ENCODE data around the gene MPHOSPH8.
"Not testable (repeated sequence)": the region's sequence is repeated elsewhere in the genome, so short reads cannot be mapped to it uniquely, and the experiment has no call there.

The MPHOSPH8 gene

DNA sequence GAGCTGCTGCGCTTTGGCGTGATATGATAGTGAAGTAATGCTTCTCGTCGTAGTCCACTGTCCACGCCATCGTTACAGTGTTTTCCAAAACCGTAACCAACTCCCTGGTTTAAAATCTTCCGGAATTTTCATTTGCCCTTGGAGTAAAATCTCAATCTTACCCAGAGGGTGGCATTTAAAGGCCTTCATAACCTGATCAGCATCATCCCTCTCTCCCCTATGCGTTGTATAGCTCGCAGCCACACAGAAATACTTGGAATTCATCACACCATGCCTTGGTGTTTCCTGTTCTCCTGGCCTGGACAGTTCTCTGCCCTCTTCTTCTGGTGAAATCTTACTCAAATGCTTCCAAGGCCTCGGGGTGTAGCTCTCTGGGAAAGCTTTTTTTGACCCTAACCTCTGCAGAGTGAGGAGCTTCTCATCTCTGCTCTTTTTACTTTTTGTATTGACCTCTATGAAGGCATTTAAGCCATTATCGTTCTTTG, 839 bp downstream of the MPHOSPH8 start:
- DNase-seq, result peak; percentile 54

DNA sequence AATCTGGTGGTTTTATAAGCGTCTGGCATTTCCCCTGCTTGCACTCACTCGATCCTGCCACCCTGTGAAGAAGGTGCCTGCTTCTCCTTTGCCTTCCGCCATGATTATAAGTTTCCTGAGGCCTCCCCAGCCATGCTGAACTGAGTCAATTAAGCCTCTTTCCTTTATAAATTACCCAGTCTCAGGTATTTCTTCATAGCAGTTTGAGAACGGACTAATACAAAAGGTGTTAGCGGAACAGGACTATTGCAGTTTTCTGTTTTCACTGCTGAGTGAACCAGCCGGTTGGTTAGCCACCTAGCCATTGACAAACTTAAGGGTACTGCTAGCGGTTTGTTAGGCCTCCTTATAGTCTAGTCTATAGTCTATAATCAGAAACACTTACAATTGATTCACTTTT, 2.5 kb downstream of the MPHOSPH8 start:
- DNase-seq, result not testable (repeated sequence)

DNA sequence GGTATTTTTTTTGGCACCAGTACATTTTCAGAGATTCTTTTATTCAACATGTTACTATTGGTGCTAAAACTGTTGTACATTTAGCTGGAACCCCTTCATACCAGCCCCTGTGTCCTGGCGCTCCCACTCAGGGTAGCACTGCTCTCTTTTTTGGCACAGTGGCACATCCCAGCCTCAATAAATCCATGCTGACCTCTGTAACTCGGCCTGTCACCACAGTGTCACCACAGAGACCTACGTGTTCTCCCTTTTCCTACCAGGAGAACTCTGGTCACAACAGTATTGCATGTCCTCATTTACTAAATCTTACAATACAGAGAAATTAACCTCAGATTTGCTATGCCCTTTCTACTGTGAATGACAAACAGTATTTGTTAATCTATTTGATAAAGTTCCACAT, 10.2 kb downstream of the MPHOSPH8 start:
- DNase-seq, result no peak

DNA sequence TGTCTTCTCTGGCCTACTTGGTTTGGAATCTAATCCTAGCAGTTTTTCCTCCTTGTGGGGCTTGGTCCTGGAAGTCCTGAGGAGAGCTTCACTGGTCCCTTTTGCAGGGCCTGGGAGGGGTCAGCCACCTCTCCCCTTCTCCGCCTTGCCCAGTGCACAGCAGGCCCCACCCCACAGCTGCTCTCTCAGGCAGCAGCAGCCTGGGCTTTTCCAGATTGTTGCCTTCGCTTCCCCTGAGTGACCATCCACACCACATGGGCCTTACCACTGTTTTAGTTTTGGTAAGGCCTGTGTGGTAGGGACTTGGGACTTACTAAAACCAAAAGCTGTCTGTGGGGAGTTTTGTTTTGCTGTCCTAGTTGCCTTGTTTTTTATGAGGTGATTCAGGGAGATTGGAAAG, 11.5 kb downstream of the MPHOSPH8 start:
- no peak for DNase-seq

DNA sequence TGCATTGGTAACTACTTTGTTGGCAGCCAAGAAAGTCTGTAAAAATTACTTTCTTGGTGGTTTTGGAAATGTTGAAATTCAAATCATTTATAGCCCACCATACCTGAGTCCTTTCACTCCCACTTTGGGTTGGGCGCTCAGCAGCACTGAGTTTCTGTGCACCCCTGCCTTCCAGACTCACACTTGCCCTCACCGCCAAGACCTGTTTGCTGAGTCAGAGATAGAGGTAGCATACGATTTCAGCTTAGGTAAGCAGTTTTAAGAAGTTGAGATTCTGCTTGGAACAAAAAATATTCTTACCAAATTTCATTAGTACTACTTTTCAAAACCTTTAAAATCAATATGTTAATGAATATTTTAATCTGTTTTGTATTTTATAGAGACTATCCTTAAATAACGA, 12.6 kb downstream of the MPHOSPH8 start:
- no peak for DNase-seq

DNA sequence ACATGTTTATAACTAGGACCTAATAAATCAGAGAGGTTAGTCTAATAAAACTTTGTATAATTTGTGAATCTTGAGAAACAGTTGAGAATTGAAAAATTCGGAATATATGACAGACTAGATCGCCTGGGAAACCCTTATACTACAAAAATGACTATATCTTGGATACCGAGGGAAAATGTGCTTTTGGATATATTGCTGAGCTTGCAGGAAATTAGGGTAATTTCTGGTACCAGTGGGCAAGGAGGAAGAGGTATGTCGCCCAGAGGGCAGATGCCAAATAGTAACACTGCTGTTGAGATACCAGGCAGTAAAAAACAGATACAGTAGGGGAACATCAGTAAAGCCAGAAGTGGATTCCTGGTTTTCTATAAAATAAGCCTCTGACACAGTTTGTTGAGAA, 17.3 kb downstream of the MPHOSPH8 start:
- no peak for DNase-seq

DNA sequence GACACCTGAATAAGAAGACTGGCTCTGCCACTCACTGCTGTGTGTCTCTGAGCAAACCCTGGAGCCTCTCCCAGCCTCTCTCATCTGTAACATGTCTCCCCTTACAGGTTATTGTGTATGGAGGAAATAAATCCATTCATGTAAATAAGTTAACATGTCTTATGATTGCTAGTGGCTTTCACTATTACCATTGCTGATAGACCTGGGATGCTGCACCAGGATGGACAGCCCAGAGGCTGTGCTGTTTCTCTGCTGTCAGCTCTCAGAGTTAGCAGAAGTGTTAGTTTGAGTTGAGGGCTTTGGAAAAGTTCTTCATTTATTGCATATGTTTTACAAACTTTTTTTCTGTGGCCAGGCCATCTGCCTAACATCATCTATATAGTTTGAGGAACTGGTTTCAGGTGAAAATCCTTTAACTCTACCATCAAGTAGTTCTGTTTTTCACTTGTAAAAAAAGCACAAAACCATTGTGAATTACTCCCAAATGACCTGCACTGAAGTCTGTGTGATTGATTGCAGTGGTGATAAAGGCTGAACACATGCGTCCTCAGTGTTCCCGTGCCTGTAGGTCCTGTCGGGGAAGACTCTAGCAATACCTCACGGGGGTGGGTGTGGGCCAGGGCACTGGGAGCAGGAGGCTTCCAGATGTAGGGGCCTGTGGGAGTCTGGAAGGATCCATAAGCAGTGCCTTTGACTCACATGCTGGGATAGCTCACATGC, 24.6 kb downstream of the MPHOSPH8 start:
- DNase-seq, result no peak

DNA sequence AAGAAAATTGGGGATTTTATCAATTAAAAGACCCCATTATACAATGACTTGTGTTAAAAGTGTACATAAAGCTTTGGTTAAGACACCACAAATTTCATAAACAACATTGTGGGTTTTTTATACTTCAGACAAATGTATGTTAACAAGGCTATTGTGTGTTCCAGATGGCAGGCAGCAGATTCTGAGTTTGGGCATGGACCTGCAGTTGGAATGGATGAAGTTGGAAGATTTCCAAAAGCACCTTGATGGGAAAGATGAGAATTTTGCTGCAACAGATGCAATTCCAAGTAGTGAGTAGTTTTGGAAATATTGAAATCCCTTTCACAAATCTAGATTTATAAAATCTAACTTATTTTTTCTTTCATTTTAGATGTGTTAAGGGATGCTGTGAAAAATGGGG, 25.4 kb downstream of the MPHOSPH8 start:
- DNase-seq, result no peak

DNA sequence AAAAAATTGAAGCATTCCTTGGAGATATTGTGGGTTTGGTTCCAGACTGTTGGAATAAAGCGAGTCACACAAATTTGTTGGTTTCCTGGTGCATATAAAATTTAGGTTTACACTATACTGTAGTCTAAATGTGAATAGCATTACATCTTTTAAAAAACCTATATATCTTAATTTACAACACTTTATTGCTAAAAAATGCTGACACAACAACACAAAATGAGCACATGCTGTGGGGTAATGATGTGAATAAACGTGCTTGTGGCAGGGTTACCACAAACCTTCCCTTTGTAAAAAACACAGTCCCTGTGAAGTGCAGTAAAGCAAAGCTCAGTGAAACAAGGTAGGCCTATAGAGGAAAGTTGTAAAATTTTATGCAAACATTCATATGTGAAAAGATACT, 27.7 kb downstream of the MPHOSPH8 start:
- DNase-seq, result no peak

DNA sequence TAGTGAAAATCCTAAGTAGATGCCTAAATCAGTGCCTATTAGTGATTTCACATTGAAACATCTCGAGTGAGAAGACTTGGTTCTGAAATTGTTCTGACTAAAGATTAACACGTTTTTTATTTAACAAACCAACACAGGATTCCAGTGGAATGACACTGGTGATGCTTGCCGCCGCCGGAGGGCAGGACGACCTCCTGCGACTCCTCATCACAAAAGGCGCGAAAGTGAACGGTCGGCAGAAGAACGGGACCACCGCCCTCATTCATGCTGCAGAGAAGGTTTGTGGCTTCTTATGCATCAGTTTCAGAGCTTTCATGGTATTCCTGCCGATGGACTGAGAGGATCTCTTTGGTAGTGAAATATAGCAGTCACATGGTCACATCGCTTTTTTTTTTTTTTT, 28.1 kb downstream of the MPHOSPH8 start:
- no peak for DNase-seq

DNA sequence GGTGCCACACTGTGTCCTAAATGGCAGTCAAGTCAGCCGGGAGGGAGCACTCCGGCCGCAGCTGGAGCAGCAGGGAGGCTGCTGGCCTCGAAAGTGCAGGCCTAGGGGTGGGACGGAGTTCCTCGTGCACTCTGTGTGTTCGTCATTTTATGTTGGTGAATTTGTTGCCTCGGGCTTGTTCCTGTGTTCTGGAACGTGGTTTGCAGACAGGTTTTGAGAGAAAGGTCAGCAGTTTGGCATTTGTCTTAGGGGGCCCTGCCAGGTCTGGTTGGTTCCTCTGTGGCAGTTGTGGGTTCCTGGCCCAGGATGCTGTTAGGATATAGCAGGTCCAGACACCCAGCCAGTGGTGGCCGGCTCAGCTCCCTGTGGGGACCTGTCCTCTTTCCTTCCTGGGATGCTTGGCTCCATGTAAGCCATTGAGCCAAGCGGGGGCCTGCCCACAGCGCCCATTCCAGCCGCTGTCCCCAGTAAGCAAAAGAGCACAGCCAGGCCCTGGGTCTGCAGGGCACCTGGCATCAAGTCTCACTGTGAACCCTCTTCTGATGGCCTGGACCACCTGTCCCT, 30.0 kb downstream of the MPHOSPH8 start:
- no peak for DNase-seq

DNA sequence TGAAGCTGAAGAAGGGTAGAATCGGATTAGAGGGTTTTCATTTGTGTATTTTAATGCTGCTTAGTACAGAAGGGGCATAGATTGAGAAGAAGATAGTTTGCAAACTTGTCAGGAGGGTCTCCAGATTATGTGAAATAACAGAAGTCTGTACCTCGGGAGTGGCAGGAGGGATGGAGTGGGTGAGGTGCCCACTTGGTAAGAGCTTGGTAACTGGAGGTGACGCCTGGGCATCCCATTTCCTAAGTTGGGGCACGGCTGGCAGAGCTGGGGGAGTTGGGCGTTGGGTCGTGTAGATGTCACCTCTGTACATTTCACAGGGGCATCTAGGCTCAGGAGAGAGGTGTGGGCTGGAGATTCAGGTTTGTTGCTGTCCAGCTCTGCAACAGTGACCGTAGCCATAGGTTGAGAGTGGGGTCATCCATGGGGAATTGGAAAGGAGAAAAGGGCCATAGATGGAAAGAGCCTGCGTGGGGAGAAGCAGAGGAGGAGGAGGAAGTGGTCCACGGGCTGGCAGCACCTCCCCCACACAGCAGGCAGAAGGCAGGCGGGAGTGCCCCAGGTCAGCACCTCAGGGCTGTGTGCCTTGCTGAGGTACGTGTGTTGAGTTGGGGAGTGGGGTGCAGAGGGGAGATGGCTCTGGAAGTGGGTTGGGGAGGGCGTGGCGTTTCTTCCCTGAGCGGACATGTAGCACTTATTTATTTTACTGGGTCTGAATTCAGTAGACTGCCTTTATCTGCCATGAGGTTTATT, 31.2 kb downstream of the MPHOSPH8 start:
- no peak for DNase-seq

DNA sequence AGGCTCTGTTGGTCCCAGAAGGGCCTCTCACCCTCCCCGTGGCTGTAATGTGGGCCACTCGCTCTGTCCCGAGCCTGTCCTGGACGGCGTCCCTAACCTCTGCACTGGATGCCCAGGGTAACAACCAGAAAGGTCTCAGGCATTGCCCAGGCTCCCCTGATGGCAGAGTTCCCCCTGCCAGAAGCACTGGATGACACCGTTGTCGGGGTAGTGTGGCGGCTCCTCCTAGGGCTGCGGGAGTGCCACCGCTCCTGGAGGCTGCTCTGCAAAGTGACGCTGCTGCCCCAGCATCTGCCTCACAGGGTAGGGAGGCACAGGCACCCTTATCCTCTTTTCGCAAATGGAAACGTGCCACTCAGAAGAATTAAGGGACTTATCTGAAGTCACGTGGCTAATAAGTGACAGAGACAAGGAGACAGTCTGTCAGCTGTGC, 32.0 kb downstream of the MPHOSPH8 start:
- DNase-seq, result no peak

DNA sequence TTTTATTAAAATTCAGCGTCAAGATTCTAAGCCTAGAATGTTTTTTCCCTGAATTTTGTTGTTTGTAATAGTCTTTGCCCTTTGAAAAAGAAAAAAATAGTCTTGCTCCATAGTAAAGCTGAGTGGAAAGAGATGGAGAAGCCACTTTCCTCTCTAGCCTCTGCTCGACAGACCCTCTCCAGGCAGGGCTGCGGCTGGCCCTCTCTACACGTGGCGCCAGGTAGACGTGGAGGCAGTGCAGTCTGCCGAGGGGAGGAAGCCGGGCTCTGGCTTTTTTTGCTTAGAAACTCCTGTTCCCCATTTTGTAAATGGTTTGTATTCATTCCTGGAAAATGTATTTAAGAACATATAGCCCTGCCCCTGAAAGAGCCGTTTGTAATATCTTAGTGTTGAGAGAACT, 35.3 kb downstream of the MPHOSPH8 start:
- DNase-seq, result no peak

DNA sequence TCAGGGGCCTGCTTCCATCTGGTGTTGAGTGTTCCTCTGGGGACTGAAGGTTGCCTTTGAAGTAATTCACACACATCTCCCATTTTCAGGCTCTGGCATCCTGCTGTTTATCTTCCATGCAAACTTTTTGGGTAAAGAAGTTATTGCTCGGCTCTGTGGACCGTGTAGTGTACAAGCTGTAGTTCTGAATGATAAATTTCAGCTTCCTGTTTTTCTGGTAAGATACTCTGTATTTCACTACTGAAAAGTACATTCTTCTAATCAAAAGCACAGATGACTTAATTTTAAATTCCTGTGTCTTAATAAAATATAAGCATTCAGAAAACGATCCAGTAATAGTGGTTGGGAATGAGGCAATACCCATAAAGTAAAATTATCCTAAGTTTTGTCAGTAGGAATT, 36.7 kb downstream of the MPHOSPH8 start:
- DNase-seq, result no peak

DNA sequence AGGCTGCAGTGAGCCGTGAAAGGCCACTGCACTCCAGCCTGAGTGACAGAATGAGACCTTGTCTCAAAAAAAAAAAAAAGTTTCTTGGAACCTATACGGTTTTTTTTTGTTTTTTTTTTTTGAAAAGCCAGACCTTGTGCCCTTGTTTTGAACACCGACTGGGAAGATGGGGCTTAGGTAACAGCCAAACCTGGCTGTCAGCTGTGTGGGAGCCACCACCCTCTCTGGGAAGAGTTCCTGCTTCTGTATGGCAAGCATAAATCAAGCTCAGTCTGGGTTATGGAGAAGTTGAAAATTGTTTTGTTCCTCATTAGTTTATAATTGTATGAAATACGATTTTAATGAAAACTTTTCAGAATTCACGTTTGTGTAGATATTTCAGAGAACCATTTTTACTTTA, 39.5 kb downstream of the MPHOSPH8 start:
- no peak for DNase-seq

DNA sequence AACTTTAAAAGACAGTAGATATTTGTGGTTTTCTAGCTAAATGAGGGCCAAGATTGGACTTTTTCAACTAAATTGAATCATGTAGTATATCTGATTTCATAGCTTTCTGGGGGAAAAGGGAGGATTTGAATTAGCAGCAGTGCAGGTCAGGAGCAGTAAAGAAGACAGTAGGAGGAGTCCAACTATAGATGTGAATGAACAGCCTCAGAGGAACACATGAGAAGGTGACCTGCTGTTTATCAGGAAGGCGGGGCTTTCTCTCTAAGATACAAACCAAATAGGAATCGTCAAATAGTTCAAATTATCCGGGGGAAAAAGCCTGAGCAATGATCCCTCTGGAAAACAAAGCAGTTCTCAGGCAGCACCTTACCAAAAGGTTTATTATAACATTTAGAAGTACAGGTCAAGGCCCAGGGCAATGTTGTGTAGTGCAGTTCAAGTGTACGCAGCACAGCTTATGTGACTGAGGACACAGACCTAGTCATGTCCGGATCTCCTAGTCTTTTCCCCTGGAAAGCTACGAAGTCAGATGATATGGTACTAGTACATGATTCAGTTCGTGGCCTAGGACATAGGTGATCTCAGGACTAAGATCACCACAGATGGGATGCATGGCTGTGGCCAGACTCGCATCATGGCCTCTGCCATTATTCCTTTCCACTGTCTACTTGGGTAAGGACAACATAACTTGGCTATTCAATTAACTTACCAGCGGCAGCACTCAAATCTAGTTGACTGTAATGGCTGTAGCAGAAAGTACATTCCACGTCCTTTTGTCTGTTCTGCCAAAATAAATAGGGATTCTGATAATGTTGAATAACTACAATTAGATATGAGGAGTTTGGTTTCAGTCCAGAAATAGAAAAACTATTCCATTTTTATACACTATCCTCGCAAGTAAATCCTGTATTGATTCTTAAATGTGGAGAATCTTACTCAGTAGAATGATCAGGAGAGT, 40.3 kb downstream of the MPHOSPH8 start:
- DNase-seq, result no peak

DNA sequence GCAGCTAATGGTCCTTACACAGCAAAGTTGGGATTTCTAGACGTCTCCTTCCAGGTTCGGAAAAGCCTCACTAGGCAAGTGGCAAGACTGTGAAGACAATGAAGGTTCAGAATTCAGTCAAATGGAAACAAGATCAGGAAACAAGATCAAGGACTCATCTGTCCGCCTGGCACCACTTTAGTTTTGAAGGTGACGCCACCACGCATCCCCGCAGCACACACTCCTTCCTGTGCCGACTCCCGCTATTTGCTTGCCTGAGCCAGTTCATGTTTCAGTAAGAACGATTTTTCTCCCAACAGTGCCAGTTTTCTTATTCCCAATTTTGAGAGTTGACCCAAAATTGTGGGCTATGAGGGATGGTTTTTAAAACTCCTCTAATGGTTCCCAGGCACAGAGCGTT, 41.4 kb downstream of the MPHOSPH8 start:
- DNase-seq, result no peak

DNA sequence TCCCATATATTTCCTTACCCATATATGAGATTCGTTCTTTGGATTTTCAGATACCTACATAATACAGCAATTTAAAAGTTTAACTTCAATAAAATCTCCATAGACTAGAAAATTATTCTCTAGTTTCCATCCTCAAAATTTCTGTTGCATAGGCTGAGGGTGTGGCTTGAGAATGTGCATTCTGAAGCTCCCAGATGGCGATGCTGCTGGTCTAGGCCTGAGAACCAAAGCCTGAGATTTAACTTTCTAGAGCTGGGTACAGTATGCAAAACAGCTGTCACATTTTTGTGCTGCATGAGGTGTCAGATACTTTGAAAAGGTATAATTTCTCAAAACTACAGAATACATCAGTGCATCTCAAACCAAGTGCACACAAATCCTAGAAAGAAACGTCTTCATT, 42.7 kb downstream of the MPHOSPH8 start:
- no peak for DNase-seq

DNA sequence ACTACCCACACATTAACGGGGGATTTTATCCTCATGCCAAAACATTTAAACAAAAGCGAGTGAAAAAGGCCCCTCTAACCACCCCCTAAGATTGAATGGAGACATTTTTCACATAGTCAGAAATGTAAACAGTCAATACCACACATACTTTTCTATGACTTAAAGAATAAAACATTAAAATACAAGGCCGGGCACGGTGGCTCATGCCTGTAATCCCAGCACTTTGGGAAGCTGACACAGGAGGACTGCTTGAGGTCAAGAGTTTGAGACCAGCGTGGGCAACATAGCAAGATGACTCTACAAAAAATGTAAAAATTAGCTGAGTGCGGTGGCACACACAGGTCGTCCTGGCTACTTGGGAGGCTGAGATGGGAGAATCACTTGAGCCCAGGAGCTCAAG, 47.3 kb downstream of the MPHOSPH8 start:
- DNase-seq, result no peak

DNA sequence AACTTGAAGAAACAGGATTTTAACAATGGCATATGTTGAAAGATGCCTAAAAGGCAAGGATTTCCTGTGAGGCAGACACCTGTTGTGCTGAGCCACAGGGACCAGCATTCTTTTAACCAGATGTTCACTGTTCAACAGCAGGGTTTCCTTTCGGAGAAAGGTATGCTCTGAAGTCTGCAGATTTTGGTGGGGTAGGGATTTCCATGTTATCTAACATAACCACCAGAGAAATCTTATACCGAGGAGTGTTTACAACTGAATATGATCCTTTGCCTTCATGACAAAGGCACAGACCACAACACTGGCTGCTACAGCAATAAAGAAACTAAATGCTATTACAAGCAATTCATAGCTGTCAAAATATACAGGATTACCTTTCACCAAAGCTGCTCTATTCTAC, 48.1 kb downstream of the MPHOSPH8 start:
- DNase-seq, result no peak

DNA sequence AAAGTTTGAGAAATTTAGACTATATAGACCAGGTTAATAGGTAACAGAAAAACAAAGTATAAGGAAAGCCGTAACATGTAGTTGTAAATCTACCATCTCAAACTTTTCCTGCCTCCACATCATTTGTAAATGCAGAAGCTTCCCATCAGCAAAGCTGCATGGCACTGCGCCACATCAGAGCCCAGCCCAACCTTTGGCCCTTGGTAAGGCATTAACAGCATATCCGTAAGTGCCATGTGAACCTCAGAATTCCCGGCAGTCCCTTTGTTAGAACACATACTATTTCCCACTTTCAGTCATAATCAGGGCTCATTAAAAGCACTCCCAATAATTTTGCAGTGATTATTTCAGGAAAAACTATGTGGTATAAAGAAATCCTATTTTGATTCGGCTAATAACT, 51.6 kb downstream of the MPHOSPH8 start:
- no peak for DNase-seq

DNA sequence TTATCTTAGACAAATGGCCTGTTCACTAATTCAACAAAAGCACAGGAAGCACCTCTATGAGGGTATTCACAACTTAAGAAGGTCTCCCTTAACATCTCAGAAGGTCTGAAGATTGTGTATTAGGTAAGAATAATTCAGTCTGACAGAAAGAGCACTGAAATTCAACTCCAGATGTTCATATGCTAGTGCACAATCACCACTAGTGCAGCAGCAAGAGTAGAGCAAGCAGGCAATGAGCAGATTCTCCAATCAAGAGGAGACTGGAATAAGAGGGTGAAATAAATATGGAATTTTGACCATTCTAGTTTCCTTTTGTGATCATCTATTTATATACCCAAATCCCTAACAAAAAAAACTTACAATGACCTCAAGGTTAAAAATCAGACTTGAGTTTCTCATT, 52.0 kb downstream of the MPHOSPH8 start:
- no peak for DNase-seq
